Peyer's patch (tissue), 4 donors: ENCODE measurements around the gene MFAP5.

ENCODE experiments used
- POLR2A ChIP-seq, 2 donors: fragments of 450-650 bp; IDR thresholded peaks; one replicate each; pipeline ENCODE4 v1.5.1; 2017; ENCODE audit warnings: antibody characterized with exemption in 2 of 2, mild to moderate bottlenecking in 2 of 2, moderate library complexity in 2 of 2
- TF ChIP-seq, protein P1 (sequence below), 6 experiments: fragments of 450-650 bp in 4 of 6; fragments of 200-600 bp in 2 of 6; sonication (generic) in 1 of 6; IDR thresholded peaks; one replicate each; pipeline ENCODE4 v1.5.1; 2017 to 2019; ENCODE audit warnings: antibody characterized with exemption in 6 of 6, mild to moderate bottlenecking in 3 of 6, moderate library complexity in 1 of 6

DNA sequence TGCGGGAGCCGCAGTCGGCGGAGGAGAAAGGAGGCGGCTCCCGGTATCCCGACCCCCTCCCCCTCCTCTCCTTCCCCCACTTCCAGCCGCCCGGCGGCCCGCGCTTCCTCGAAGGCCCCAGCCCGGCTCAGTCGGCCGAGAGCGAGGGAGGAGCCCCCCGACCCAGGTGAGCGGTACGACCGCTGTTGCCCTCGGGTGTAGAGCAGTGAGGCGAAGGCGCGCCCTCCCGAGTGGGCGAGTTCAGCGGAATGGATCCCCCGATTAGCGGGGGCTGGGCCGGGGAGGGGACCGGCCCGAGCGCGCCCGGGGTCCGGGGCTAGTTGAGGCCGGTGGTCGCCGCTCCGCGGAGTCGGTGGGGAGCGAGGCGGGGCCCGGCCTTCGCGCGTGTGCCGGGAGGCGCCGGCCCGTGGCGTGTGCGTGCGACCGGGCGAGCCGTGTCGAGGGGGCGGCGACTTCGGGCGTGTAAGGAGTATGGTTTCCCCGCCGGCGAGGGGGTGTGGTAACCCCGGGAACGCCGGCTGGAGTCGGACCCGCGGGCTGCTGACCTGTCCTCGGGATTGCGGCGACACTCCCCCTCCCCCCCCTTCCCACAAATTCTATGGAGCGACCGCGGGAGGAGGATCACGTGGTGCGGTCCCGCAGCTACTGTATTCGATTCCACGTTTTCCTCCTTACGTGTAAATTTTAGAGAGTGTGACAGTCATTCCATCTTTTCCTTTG, 35.7 kb upstream of the MFAP5 start:
- TF ChIP-seq, protein P1, sequence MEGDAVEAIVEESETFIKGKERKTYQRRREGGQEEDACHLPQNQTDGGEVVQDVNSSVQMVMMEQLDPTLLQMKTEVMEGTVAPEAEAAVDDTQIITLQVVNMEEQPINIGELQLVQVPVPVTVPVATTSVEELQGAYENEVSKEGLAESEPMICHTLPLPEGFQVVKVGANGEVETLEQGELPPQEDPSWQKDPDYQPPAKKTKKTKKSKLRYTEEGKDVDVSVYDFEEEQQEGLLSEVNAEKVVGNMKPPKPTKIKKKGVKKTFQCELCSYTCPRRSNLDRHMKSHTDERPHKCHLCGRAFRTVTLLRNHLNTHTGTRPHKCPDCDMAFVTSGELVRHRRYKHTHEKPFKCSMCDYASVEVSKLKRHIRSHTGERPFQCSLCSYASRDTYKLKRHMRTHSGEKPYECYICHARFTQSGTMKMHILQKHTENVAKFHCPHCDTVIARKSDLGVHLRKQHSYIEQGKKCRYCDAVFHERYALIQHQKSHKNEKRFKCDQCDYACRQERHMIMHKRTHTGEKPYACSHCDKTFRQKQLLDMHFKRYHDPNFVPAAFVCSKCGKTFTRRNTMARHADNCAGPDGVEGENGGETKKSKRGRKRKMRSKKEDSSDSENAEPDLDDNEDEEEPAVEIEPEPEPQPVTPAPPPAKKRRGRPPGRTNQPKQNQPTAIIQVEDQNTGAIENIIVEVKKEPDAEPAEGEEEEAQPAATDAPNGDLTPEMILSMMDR (IDR thresholded peaks at IDR 0.05) = no peak
- TF ChIP-seq POLR2A (IDR thresholded peaks at IDR 0.05) = no peak
